Lower leg skin (tissue), 4 donors: ENCODE results near the gene IDNK. TPM values are rescaled to one million over a fixed set of nuclear protein-coding genes. Genes with fewer than 3 reads are reported as not detected.

ENCODE experiments used
- DNase-seq, 2 donors: peaks; one replicate each; pipeline ENCODE4 v3.0.0-alpha.2; 2019; ENCODE audit warnings: low spot score in 2 of 2
- H3K4me3 ChIP-seq: fragments of 200-600 bp; sonication (generic); 2 replicates; pipeline ENCODE4 v1.5.1; 2017; ENCODE audit warnings: mild to moderate bottlenecking, low read depth; ENCODE audit not compliant: poor library complexity, severe bottlenecking
- POLR2A ChIP-seq, 2 donors: fragments of 450-650 bp; IDR thresholded peaks; one replicate each; pipeline ENCODE4 v1.6.1; 2016 to 2017; ENCODE audit warnings: antibody characterized with exemption in 2 of 2, mild to moderate bottlenecking in 1 of 2, moderate library complexity in 1 of 2
- WGBS, 2 donors: methylation state at CpG; one replicate each; pipeline ENCODE4 v1.1.5; 2018; 5-methylcytosine and 5-hydroxymethylcytosine counted together
- intact Hi-C: fragments of 100-400 bp; cut with DNase I; formaldehyde crosslinking; loops from one replicate; pipeline ENCODE4 v1.15.0; 2023; ENCODE audit warnings: low total_unique reads
- total RNA-seq, 4 donors: library from RNA; depleted of rRNA; stranded (reverse); fragments of >200 nt; gene quantifications; one replicate each; pipeline ENCODE4 v1.1.0, GENCODE V29; 2016
- TF ChIP-seq, protein P1 (sequence below), 3 donors: fragments of 450-650 bp; IDR thresholded peaks; one replicate each; pipeline ENCODE4 v1.5.1; 2016; ENCODE audit warnings: antibody characterized with exemption in 3 of 3, mild to moderate bottlenecking in 3 of 3, moderate library complexity in 2 of 3

Gene IDNK
- total RNA-seq, 4 donors from 2014 or later: 0.53 to 5.5 (median 2.2) TPM

GRCh38 chr9:83617299-83617698, 5.6 kb upstream of the IDNK start:
- no peak for DNase-seq
- intact Hi-C loops: no loop called here
- 86 to 97% methylated on average over 1 of the region's 1 CpG for WGBS, 2 donors
- TF ChIP-seq, protein P1, sequence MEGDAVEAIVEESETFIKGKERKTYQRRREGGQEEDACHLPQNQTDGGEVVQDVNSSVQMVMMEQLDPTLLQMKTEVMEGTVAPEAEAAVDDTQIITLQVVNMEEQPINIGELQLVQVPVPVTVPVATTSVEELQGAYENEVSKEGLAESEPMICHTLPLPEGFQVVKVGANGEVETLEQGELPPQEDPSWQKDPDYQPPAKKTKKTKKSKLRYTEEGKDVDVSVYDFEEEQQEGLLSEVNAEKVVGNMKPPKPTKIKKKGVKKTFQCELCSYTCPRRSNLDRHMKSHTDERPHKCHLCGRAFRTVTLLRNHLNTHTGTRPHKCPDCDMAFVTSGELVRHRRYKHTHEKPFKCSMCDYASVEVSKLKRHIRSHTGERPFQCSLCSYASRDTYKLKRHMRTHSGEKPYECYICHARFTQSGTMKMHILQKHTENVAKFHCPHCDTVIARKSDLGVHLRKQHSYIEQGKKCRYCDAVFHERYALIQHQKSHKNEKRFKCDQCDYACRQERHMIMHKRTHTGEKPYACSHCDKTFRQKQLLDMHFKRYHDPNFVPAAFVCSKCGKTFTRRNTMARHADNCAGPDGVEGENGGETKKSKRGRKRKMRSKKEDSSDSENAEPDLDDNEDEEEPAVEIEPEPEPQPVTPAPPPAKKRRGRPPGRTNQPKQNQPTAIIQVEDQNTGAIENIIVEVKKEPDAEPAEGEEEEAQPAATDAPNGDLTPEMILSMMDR (IDR thresholded peaks at IDR 0.05): no peak
- TF ChIP-seq POLR2A (IDR thresholded peaks at IDR 0.05): no peak
- no peak overlapping the region for H3K4me3 ChIP-seq

- intact Hi-C loops: no loop called here
- no peak overlapping the region for H3K4me3 ChIP-seq
- 14 to 16% methylated on average over 7 of the region's 7 CpGs for WGBS, 2 donors
- TF ChIP-seq POLR2A (IDR thresholded peaks at IDR 0.05): no peak
- TF ChIP-seq, protein P1 (IDR thresholded peaks at IDR 0.05): no peak
- no peak for DNase-seq
Observed at GRCh38 chr9:83620841-83621636, 1.9 kb upstream of the IDNK start.

GRCh38 chr9:83622433-83622938, 457 bp upstream of the IDNK start:
- peak overlapping the region; percentile 55 for H3K4me3 ChIP-seq
- TF ChIP-seq, protein P1 (IDR thresholded peaks at IDR 0.05): no peak
- TF ChIP-seq POLR2A (IDR thresholded peaks at IDR 0.05): no peak
- DNase-seq: peak; percentile 51 to 93
- 8% methylated on average over 21 of the region's 21 CpGs for WGBS, 2 donors
- intact Hi-C loops: no loop called here

DNA sequence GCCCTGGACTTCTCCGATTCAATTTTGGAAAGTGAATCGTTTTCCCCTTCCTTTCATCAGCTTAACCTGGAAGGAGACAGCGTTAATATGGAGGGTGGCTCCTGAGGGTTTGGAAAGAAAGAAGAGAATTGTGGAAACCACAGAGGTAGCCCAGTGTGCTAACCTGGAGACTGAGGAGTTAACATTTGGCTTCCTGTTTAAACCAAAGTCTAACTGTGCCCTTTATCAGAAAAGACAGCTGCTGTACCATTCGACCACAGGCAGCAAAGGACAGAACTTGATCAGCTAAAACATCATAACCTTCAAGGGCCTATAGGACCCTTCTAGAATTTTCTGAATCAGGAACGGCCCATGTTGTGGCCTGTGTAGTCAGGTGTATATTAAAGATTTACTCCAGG, 735 bp downstream of the IDNK start:
- WGBS, 2 donors: 8 to 9% methylated on average over 5 of the region's 5 CpGs
- no peak for DNase-seq
- TF ChIP-seq POLR2A (IDR thresholded peaks at IDR 0.05): no peak
- intact Hi-C loops: no loop called here
- H3K4me3 ChIP-seq: peak overlapping the region; percentile 55

- no peak overlapping the region for H3K4me3 ChIP-seq
- DNase-seq: no peak
- intact Hi-C loops: no loop called here
- no peak for TF ChIP-seq POLR2A (IDR thresholded peaks at IDR 0.05)
- WGBS, 2 donors: 84 to 89% methylated on average over 3 of the region's 3 CpGs
Observed at GRCh38 chr9:83625178-83625577, 2.2 kb downstream of the IDNK start.

- WGBS, 2 donors: 84 to 90% methylated on average over 5 of the region's 5 CpGs
- intact Hi-C loops: no loop called here
- DNase-seq: no peak
- TF ChIP-seq, protein P1 (IDR thresholded peaks at IDR 0.05): no peak
- TF ChIP-seq POLR2A (IDR thresholded peaks at IDR 0.05): no peak
- H3K4me3 ChIP-seq: no peak overlapping the region
Observed at GRCh38 chr9:83628540-83628939, 5.6 kb downstream of the IDNK start.
